OCI-LY7 (cell line): ENCODE measurements around the gene BCL2L13.
"Not testable (repeated sequence)": the region's sequence is repeated elsewhere in the genome, so short reads cannot be mapped to it uniquely, and the experiment has no call there.

Experiments used
- EZH2phosphoT487 ChIP-seq: fragments of 200-600 bp; sonication (generic); IDR thresholded peaks from 2 replicates; pipeline ENCODE4 v1.6.1; 2018; ENCODE audit warnings: low read depth, borderline replicate concordance, mild to moderate bottlenecking, mixed run types, antibody characterized with exemption, low read length, moderate library complexity, mixed read lengths
- TF ChIP-seq, protein P1 (sequence below): fragments of 200-600 bp; sonication (generic); conservative IDR thresholded peaks from 2 replicates; pipeline ENCODE4 v1.5.1; 2014; ENCODE audit warnings: mild to moderate bottlenecking, antibody characterized with exemption, low read length, moderate library complexity, mixed read lengths

DNA sequence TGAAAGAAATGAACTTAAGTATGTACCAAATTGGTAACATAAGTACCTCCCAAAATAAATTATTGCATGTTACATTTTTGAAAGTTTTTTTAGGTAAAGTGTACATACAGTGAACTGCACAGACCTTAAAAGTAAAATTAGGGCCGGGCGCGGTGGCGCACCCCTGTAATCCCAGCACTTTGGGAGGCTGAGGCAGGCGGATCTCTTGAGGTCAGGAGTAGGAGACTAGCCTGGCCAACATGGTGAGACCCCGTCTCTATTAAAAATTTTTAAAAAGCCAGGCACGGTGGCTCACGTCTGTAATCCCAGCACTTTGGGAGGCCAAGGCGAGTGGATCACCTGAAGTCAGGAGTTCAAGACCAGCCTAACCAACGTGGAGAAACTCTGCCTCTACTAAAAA is 1.7 kb upstream of the BCL2L13 start:
- TF ChIP-seq, protein P1, sequence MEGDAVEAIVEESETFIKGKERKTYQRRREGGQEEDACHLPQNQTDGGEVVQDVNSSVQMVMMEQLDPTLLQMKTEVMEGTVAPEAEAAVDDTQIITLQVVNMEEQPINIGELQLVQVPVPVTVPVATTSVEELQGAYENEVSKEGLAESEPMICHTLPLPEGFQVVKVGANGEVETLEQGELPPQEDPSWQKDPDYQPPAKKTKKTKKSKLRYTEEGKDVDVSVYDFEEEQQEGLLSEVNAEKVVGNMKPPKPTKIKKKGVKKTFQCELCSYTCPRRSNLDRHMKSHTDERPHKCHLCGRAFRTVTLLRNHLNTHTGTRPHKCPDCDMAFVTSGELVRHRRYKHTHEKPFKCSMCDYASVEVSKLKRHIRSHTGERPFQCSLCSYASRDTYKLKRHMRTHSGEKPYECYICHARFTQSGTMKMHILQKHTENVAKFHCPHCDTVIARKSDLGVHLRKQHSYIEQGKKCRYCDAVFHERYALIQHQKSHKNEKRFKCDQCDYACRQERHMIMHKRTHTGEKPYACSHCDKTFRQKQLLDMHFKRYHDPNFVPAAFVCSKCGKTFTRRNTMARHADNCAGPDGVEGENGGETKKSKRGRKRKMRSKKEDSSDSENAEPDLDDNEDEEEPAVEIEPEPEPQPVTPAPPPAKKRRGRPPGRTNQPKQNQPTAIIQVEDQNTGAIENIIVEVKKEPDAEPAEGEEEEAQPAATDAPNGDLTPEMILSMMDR = not testable (repeated sequence)
- TF ChIP-seq EZH2phosphoT487 = not testable (repeated sequence)
